ENCODE data around the gene ABCB8. TPM values are rescaled to one million over a fixed set of nuclear protein-coding genes. Genes with fewer than 3 reads are reported as not detected.

The ABCB8 gene
- total and polyA plus RNA-seq, 2 of the 4 experiments (the other 2 are of a cell fraction): 16.3 to 26.8 TPM

DNA sequence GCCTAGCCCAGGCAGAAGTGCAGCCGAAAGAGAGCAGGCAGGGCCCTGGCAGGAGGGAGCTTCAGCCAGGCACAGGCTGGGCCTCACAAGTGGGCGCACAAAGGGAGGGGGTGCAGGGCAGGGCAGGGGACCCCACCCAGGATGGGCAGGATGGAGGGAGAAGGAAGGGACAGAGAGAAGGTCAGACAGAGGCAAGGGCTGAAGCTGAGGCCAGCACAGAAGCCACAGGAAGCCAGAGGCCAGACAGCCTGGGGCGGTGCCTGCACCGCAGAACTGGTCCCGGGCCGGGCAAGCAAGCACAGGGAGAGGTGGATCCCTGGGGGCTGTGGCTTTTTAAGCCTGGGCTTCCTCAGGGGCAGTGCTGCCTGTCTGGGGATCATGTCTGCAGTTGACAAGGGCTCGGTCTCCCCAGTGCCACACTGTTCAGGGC, 20.8 kb upstream of the ABCB8 start:
- H2BK120ac ChIP-seq (ENCODE audit: low read depth, low read length): no peak overlapping the region
- H3K14ac ChIP-seq (replicated peaks; ENCODE audit: low read depth, low read length): no peak overlapping the region
- no peaks in the 10 kb centered on the region for H3K9me3 ChIP-seq (ENCODE audit: control insufficient read depth, insufficient read depth, low read length)
- POLR2A ChIA-PET (ENCODE audit: unreplicated experiment): no interaction called here
- no peak overlapping the region for H4K5ac ChIP-seq (ENCODE audit: low read depth, low read length)
- H2AK5ac ChIP-seq (ENCODE audit: low read depth, low read length): no peak overlapping the region
- no peaks in the 10 kb centered on the region for H4K20me1 ChIP-seq (ENCODE audit: insufficient read depth, low read length)
- H3K27ac ChIP-seq (ENCODE audit: insufficient read depth, low read length): no peak overlapping the region
- ATAC-seq (ENCODE audit: low read depth): no peak
- no peak overlapping the region for H2BK20ac ChIP-seq (ENCODE audit: low read depth, low read length)
- H3K27me3 ChIP-seq (ENCODE audit: control insufficient read depth, insufficient read depth, low read length): peaks cover 15% of the 10 kb centered on the region
- BruUV-seq (replicated peaks): no TSS peak
- H3K4me1 ChIP-seq (ENCODE audit: control insufficient read depth, insufficient read depth, low read length): peaks cover 8% of the 10 kb centered on the region; the same call in 1 of the 2 replicates
- no peaks in the 10 kb centered on the region for H3K9me1 ChIP-seq (ENCODE audit: insufficient read depth, low read length)
- no peak overlapping the region for H2AFZ ChIP-seq (replicated peaks; ENCODE audit: low read length, poor library complexity)
- H2BK5ac ChIP-seq (ENCODE audit: low read depth, low read length, poor library complexity, severe bottlenecking): no peak overlapping the region
- H3K9ac ChIP-seq (ENCODE audit: low read depth, low read length): no peak overlapping the region
- no peak overlapping the region for H2AK9ac ChIP-seq (replicated peaks; ENCODE audit: low read depth, low read length, poor library complexity)
- H3K23ac ChIP-seq (ENCODE audit: low read depth, low read length): no peak overlapping the region
- no peak for DNase-seq
- intact Hi-C loops (cut with micrococcal nuclease) (no loop called here), dilution Hi-C loops (cut with HindIII; ENCODE audit: low sequenced_read_pairs, unreplicated experiment) (no loop called here), in situ Hi-C loops (cut with MboI; ENCODE audit: low sequenced_read_pairs) (no loop called here)
- no peak overlapping the region for H3K18ac ChIP-seq (ENCODE audit: low read depth, low read length)
- no peak overlapping the region for H4K91ac ChIP-seq (ENCODE audit: insufficient read depth, low read depth, low read length)
- no peaks in the 10 kb centered on the region for H3K36me3 ChIP-seq (ENCODE audit: control insufficient read depth, insufficient read depth, low read length)
- H3K4ac ChIP-seq (ENCODE audit: low read depth, low read length): no peak overlapping the region
- no peak overlapping the region for H3K4me3 ChIP-seq (ENCODE audit: insufficient read depth, low read depth, low read length)
- H3K79me1 ChIP-seq (ENCODE audit: low read depth in 1 of 2, low read length in 2 of 2): no peaks in the 10 kb centered on the region
- CTCF ChIA-PET: interaction anchor here (1.0 to 1.4 kb wide), 2 partner anchors 11 to 27 kb away, joined by 3 to 4 read pairs; no protein-coding TSS in a partner anchor
- no peak overlapping the region for H3K4me2 ChIP-seq (ENCODE audit: low read depth, low read length)
- no peak overlapping the region for H3K56ac ChIP-seq (ENCODE audit: extremely low read depth, insufficient read depth, low read length)
- 88% methylated on average over 6 of the region's 7 CpGs; no CpG with 5 or more reads in 1 of the 2 experiments for WGBS, 2 experiments (ENCODE audit: extremely low coverage in 2 of 2, insufficient read length in 1 of 2)
- H4K8ac ChIP-seq (ENCODE audit: low read depth in 2 of 2, low read length in 2 of 2): no peak overlapping the region
- no peak overlapping the region for H2BK15ac ChIP-seq (ENCODE audit: low read depth, low read length)
- TF ChIP-seq, protein P1, sequence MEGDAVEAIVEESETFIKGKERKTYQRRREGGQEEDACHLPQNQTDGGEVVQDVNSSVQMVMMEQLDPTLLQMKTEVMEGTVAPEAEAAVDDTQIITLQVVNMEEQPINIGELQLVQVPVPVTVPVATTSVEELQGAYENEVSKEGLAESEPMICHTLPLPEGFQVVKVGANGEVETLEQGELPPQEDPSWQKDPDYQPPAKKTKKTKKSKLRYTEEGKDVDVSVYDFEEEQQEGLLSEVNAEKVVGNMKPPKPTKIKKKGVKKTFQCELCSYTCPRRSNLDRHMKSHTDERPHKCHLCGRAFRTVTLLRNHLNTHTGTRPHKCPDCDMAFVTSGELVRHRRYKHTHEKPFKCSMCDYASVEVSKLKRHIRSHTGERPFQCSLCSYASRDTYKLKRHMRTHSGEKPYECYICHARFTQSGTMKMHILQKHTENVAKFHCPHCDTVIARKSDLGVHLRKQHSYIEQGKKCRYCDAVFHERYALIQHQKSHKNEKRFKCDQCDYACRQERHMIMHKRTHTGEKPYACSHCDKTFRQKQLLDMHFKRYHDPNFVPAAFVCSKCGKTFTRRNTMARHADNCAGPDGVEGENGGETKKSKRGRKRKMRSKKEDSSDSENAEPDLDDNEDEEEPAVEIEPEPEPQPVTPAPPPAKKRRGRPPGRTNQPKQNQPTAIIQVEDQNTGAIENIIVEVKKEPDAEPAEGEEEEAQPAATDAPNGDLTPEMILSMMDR (conservative IDR thresholded peaks at IDR 0.05; ENCODE audit: low read depth, low read length): no peak
- TF ChIP-seq RFX5 (IDR thresholded peaks at IDR 0.05; ENCODE audit: low read depth, low read length) (no peak), POLR2A (IDR thresholded peaks at IDR 0.05; ENCODE audit: low read depth, low read length) (no peak), MXI1 (IDR thresholded peaks at IDR 0.05; ENCODE audit: borderline replicate concordance, low read depth, low read length) (no peak), SMC3 (IDR thresholded peaks at IDR 0.05; ENCODE audit: low read depth, low read length) (no peak), MAFK (IDR thresholded peaks at IDR 0.05; ENCODE audit: low read depth, low read length) (no peak), CHD1 (IDR thresholded peaks at IDR 0.05; ENCODE audit: low read depth, low read length) (no peak), MAZ (IDR thresholded peaks at IDR 0.05; ENCODE audit: borderline replicate concordance, low read depth, low read length) (no peak), CEBPB (IDR thresholded peaks at IDR 0.05; ENCODE audit: low read depth, low read length) (no peak), RAD21 (IDR thresholded peaks at IDR 0.05; ENCODE audit: low read length) (no peak), BHLHE40 (IDR thresholded peaks at IDR 0.05; ENCODE audit: low read depth, low read length) (no peak), RCOR1 (IDR thresholded peaks at IDR 0.05; ENCODE audit: insufficient replicate concordance, low read length) (no peak)
- TF ChIP-seq, protein P2, sequence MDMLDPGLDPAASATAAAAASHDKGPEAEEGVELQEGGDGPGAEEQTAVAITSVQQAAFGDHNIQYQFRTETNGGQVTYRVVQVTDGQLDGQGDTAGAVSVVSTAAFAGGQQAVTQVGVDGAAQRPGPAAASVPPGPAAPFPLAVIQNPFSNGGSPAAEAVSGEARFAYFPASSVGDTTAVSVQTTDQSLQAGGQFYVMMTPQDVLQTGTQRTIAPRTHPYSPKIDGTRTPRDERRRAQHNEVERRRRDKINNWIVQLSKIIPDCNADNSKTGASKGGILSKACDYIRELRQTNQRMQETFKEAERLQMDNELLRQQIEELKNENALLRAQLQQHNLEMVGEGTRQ (IDR thresholded peaks at IDR 0.05; ENCODE audit: low read depth, low read length): no peak
- TF ChIP-seq, protein P3, sequence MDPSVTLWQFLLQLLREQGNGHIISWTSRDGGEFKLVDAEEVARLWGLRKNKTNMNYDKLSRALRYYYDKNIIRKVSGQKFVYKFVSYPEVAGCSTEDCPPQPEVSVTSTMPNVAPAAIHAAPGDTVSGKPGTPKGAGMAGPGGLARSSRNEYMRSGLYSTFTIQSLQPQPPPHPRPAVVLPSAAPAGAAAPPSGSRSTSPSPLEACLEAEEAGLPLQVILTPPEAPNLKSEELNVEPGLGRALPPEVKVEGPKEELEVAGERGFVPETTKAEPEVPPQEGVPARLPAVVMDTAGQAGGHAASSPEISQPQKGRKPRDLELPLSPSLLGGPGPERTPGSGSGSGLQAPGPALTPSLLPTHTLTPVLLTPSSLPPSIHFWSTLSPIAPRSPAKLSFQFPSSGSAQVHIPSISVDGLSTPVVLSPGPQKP (IDR thresholded peaks at IDR 0.05; ENCODE audit: borderline replicate concordance, low read depth, low read length): no peak
